ENCODE results near the gene SPATS2L.
A peak's percentile ranks its signal among the peaks of the same experiment; 100 is the strongest.

The SPATS2L gene

GRCh38 chr2:200351815-200352214 is 45.3 kb downstream of the SPATS2L start:
- no peak for DNase-seq (ENCODE audit: low spot score)

GRCh38 chr2:200352636-200353035 is 46.1 kb downstream of the SPATS2L start:
- no peak for DNase-seq (ENCODE audit: low spot score)

- DNase-seq (ENCODE audit: low spot score) = no peak
These were observed 46.6 kb downstream of the SPATS2L start for GRCh38 chr2:200353120-200353519.

GRCh38 chr2:200353874-200354273 is 47.4 kb downstream of the SPATS2L start:
- no peak for DNase-seq (ENCODE audit: low spot score)

- no peak for DNase-seq (ENCODE audit: low spot score)
These were observed 48.6 kb downstream of the SPATS2L start for GRCh38 chr2:200354833-200355751.

GRCh38 chr2:200356321-200356720 is 49.8 kb downstream of the SPATS2L start:
- DNase-seq (ENCODE audit: low spot score) = no peak

- DNase-seq (ENCODE audit: low spot score) = no peak
These were observed 50.4 kb downstream of the SPATS2L start for GRCh38 chr2:200356857-200357384.

GRCh38 chr2:200357845-200358244 is 51.4 kb downstream of the SPATS2L start:
- no peak for DNase-seq (ENCODE audit: low spot score)

- no peak for DNase-seq (ENCODE audit: low spot score)
These were observed 53.1 kb downstream of the SPATS2L start for GRCh38 chr2:200359552-200359951.

GRCh38 chr2:200360364-200360763 is 53.9 kb downstream of the SPATS2L start:
- no peak for DNase-seq (ENCODE audit: low spot score)

GRCh38 chr2:200362202-200362917 is 55.9 kb downstream of the SPATS2L start:
- DNase-seq (ENCODE audit: low spot score) = no peak

- no peak for DNase-seq (ENCODE audit: low spot score)
These were observed 56.8 kb downstream of the SPATS2L start for GRCh38 chr2:200363279-200363678.

- DNase-seq (ENCODE audit: low spot score) = no peak
These were observed 57.6 kb downstream of the SPATS2L start for GRCh38 chr2:200364142-200364541.

- DNase-seq (ENCODE audit: low spot score) = no peak
These were observed 58.1 kb downstream of the SPATS2L start for GRCh38 chr2:200364620-200365019.

GRCh38 chr2:200365209-200365608 is 58.7 kb downstream of the SPATS2L start:
- no peak for DNase-seq (ENCODE audit: low spot score)

- no peak for DNase-seq (ENCODE audit: low spot score)
These were observed 60.7 kb downstream of the SPATS2L start for GRCh38 chr2:200367155-200367554.

- no peak for DNase-seq (ENCODE audit: low spot score)
These were observed 63.4 kb downstream of the SPATS2L start for GRCh38 chr2:200369886-200370285.

- no peak for DNase-seq (ENCODE audit: low spot score)
These were observed 66.7 kb downstream of the SPATS2L start for GRCh38 chr2:200373231-200373630.

- DNase-seq (ENCODE audit: low spot score) = peak; percentile 33
These were observed 67.5 kb downstream of the SPATS2L start for GRCh38 chr2:200373973-200374416.

- no peak for DNase-seq (ENCODE audit: low spot score)
These were observed 70.2 kb downstream of the SPATS2L start for GRCh38 chr2:200376513-200377354.

- no peak for DNase-seq (ENCODE audit: low spot score)
These were observed 71.2 kb downstream of the SPATS2L start for GRCh38 chr2:200377355-200378336.

Measured in germinal center (tissue), 1 donor.